Thymus (tissue), 11 donors: ENCODE measurements around the gene RPUSD4. TPM values are rescaled to one million over a fixed set of nuclear protein-coding genes. Genes with fewer than 3 reads are reported as not detected.
A peak's percentile ranks its signal among the peaks of the same experiment; 100 is the strongest.

Experiments used
- DNase-seq, 9 donors: peaks; one replicate each; pipeline ENCODE4 v3.0.0-alpha.2; 2013; ENCODE audit warnings: low spot score in 9 of 9, low read depth in 6 of 9, missing footprints in 1 of 9
- H3K27ac ChIP-seq, 2 donors: one replicate each; pipeline ENCODE4 v1.5.1; 2013; ENCODE audit warnings: control low read depth in 1 of 2, low read depth in 1 of 2, low read length in 1 of 2, mild to moderate bottlenecking in 1 of 2, moderate library complexity in 1 of 2
- H3K27me3 ChIP-seq, 2 donors: one replicate each; pipeline ENCODE4 v1.5.1; 2013; ENCODE audit warnings: low read length in 1 of 2; ENCODE audit not compliant: control insufficient read depth in 2 of 2, insufficient read depth in 1 of 2
- H3K36me3 ChIP-seq, 2 donors: one replicate each; pipeline ENCODE4 v1.5.1; 2013; ENCODE audit warnings: low read length in 1 of 2, mild to moderate bottlenecking in 1 of 2, moderate library complexity in 1 of 2; ENCODE audit not compliant: control insufficient read depth in 2 of 2, insufficient read depth in 2 of 2
- H3K4me1 ChIP-seq, 2 donors: one replicate each; pipeline ENCODE4 v1.5.1; 2013; ENCODE audit warnings: low read length in 2 of 2; ENCODE audit not compliant: control insufficient read depth in 2 of 2, insufficient read depth in 2 of 2
- H3K4me3 ChIP-seq, 2 donors: one replicate each; pipeline ENCODE4 v1.5.1; 2013; ENCODE audit warnings: low read length in 2 of 2, control low read depth in 1 of 2, mild to moderate bottlenecking in 1 of 2
- H3K9me3 ChIP-seq, 2 donors: one replicate each; pipeline ENCODE4 v1.5.1; 2013; ENCODE audit warnings: low read length in 1 of 2, mild to moderate bottlenecking in 1 of 2; ENCODE audit not compliant: control insufficient read depth in 2 of 2, insufficient read depth in 1 of 2
- WGBS: extraction: QIAGEN DNeasy Blood & Tissue Kit; methylation state at CpG from one replicate; pipeline ENCODE4 v1.1.7; 2013; 5-methylcytosine and 5-hydroxymethylcytosine counted together
- polyA plus RNA-seq: library from polyadenylated mRNA; stranded (reverse); fragments of 200-250 nt; gene quantifications from one replicate; pipeline ENCODE4 v1.2.3, GENCODE V29; 2013
- total RNA-seq: library from RNA; stranded (reverse); fragments of 120-200 nt; gene quantifications from one replicate; pipeline ENCODE4 v1.2.4, GENCODE V29; 2013
- donor health status: healthy.

Gene RPUSD4
- total and polyA plus RNA-seq, 2 donors: 16.0 to 20.5 TPM

DNA sequence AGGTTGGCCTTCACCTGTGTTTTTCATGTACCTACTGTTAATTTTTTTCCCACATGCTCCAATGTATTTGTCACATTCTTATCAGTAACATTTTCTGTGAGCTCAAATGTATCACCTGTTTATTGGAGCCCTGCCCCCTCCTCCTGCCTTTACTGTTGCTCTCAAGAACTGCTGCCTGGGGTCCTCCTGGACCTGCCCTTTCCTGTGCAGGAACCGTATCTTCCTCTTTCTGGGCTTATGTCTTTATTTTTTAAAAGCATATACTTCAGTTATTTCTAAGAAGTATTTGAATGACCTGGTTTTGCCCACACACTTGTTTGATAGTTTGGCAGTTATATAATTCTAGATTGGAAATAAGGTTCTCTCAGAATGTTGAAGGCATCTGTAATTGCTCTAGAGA is 6.0 kb upstream of the RPUSD4 start:
- 18% methylated on average over 1 of the region's 1 CpG for WGBS
- no peak overlapping the region for H3K27ac ChIP-seq
- H3K27me3 ChIP-seq: no peaks in the 10 kb centered on the region
- H3K4me3 ChIP-seq: no peak overlapping the region
- H3K9me3 ChIP-seq: no peaks in the 10 kb centered on the region
- no peaks in the 10 kb centered on the region for H3K36me3 ChIP-seq
- H3K4me1 ChIP-seq: peaks cover under 1 to 7% of the 10 kb centered on the region in 2 donors
- DNase-seq: no peak

GRCh38 chr11:126216526-126217305 is 5.3 kb upstream of the RPUSD4 start:
- Histone ChIP-seq H3K27ac (no peak overlapping the region), H3K36me3 (no peaks in the 10 kb centered on the region), H3K4me1 (peaks cover 5 to 8% of the 10 kb centered on the region in 2 donors), H3K27me3 (no peaks in the 10 kb centered on the region), H3K4me3 (no peak overlapping the region), H3K9me3 (no peaks in the 10 kb centered on the region)
- 90% methylated on average over 6 of the region's 6 CpGs for WGBS
- DNase-seq: no peak

DNA sequence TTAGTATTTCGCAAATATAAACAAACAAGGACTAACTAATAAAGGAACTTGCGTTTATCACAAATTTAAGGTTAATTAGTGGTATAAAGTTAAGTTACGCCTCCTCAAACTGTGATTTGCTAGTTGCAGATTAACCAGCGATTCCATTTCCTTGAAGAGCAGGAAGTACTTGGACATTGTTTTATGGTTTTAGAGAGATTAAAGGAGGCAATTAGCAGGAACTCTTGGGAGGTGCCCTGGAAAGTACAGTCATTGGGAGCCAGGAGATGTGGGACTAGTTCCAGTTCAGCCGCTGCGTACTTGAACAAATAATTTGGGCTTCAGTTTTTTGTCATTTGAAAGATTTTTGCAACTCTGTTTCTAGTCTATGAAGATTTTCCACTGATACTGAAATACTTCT is 3.4 kb upstream of the RPUSD4 start:
- WGBS: 78% methylated on average over 6 of the region's 6 CpGs
- Histone ChIP-seq H3K4me1 (peaks cover 11 to 14% of the 10 kb centered on the region in 2 donors), H3K4me3 (no peak overlapping the region), H3K9me3 (no peaks in the 10 kb centered on the region), H3K27me3 (no peaks in the 10 kb centered on the region), H3K27ac (no peak overlapping the region), H3K36me3 (no peaks in the 10 kb centered on the region)
- DNase-seq: no peak

- Histone ChIP-seq H3K27ac (no peak overlapping the region), H3K9me3 (no peaks in the 10 kb centered on the region), H3K27me3 (no peaks in the 10 kb centered on the region), H3K4me3 (no peak overlapping the region), H3K36me3 (peaks cover 0 to 2% of the 10 kb centered on the region in 2 donors), H3K4me1 (peaks cover 11 to 14% of the 10 kb centered on the region in 2 donors)
- DNase-seq: no peak
- WGBS: 92% methylated on average over 2 of the region's 2 CpGs
These were observed 3.0 kb upstream of the RPUSD4 start for GRCh38 chr11:126214441-126214840.

- no peak for DNase-seq
- Histone ChIP-seq H3K27ac (no peak overlapping the region), H3K9me3 (no peaks in the 10 kb centered on the region), H3K27me3 (no peaks in the 10 kb centered on the region), H3K4me3 (peak overlapping the region; percentile 71 to 90), H3K36me3 (peaks cover 0 to 20% of the 10 kb centered on the region in 2 donors), H3K4me1 (peaks cover 11 to 14% of the 10 kb centered on the region in 2 donors)
- 3% methylated on average over 15 of the region's 15 CpGs for WGBS
These were observed 725 bp upstream of the RPUSD4 start for GRCh38 chr11:126212089-126212660.

DNA sequence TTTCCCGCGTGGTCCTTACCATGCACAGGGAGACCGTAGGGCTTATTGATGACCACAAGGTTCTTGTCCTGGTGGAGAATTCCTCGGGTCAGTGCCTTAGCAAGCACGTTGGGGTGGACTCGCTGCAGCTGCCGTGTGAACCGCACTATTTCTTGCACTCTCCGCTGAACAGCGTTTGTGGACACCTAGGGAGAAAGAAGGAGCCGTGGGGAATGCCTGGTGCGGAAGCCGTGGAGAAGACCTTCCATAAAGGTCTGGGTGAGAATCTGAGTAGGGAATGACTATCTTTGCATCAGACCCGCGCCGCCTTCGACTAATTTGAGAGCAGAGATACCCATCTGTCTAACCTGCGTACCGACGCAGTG is 597 bp downstream of the RPUSD4 start:
- no peak for DNase-seq
- peaks cover 11 to 14% of the 10 kb centered on the region in 2 donors for H3K4me1 ChIP-seq

DNA sequence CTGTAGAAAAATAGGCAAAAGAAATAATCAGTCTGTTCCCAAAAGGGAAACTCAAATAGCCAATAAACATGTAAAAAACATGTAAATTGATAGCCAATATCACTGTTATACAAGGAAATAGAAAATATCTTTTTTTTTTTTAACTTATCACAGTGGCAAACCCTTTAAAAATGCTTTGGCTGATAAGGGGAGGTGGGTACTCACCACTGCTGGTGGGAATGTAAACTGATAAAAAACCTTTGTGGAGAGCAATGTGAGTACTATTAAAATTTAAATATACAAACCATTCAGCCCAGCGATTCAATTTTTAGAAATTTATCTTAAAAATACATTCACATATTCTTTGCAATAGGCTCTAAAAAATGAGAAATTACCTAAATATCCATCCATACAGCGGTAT is 3.6 kb downstream of the RPUSD4 start:
- Histone ChIP-seq H3K4me3 (no peak overlapping the region), H3K9me3 (no peaks in the 10 kb centered on the region), H3K27ac (no peak overlapping the region), H3K36me3 (peaks cover 15 to 49% of the 10 kb centered on the region in 2 donors), H3K27me3 (no peaks in the 10 kb centered on the region), H3K4me1 (peaks cover 10 to 11% of the 10 kb centered on the region in 2 donors)
- 97% methylated on average over 2 of the region's 2 CpGs for WGBS
- DNase-seq: no peak

More for the DNA sequence above, 597 bp downstream of the RPUSD4 start:
- no peak overlapping the region for H3K27ac ChIP-seq
- no peaks in the 10 kb centered on the region for H3K9me3 ChIP-seq
- WGBS: 11% methylated on average over 20 of the region's 20 CpGs
- H3K36me3 ChIP-seq: peaks cover 0 to 26% of the 10 kb centered on the region in 2 donors
- no peaks in the 10 kb centered on the region for H3K27me3 ChIP-seq
- peak overlapping the region; percentile 71 to 90 for H3K4me3 ChIP-seq

DNA sequence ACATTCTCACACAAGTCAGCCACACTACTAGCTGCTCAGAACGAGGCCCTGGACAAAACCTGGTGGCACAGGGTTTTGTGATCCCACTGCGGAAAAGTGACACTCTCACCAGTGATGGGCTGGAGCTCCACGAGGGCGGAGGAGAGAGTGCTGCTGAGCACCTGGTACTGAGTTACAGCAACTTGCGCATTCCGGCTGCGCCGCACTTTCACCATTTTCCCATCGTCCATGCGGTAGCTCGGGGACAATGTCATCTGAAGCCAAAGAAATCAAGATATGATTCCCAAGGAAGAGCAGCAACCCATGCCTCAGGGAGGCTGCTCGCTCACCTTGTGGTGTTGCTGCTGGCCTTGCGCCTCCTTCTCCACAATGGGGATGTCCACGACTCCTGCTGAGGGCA is 6.1 kb downstream of the RPUSD4 start:
- Histone ChIP-seq H3K36me3 (peaks cover 19 to 69% of the 10 kb centered on the region in 2 donors), H3K4me1 (no peaks in the 10 kb centered on the region), H3K27me3 (no peaks in the 10 kb centered on the region), H3K4me3 (no peak overlapping the region), H3K9me3 (no peaks in the 10 kb centered on the region), H3K27ac (no peak overlapping the region)
- no peak for DNase-seq
- 98% methylated on average over 14 of the region's 14 CpGs for WGBS

- Histone ChIP-seq H3K27ac (no peak overlapping the region), H3K27me3 (no peaks in the 10 kb centered on the region), H3K4me3 (no peak overlapping the region), H3K4me1 (no peaks in the 10 kb centered on the region), H3K9me3 (peaks cover 0 to 1% of the 10 kb centered on the region in 2 donors), H3K36me3 (peaks cover 33 to 67% of the 10 kb centered on the region in 2 donors)
- WGBS: 91% methylated on average over 8 of the region's 8 CpGs
- DNase-seq: no peak
These were observed 8.6 kb downstream of the RPUSD4 start for GRCh38 chr11:126202646-126203359.
